Cardiac muscle cell (in vitro differentiated cells and primary cell): ENCODE measurements around the gene NR1I2. TPM values are rescaled to one million over a fixed set of nuclear protein-coding genes. Genes with fewer than 3 reads are reported as not detected.

ENCODE experiments used
- DNase-seq, 2 donors: peaks; one replicate each; pipeline versions ENCODE4 v3.0.0 to v3.0.0-alpha.2; 2010 to 2017; ENCODE audit warnings: low read depth in 1 of 2, low spot score in 1 of 2
- H3K27ac ChIP-seq: fragments of 200-600 bp; sonication (generic); 2 replicates; pipeline ENCODE4 v1.5.1; 2016
- H3K27me3 ChIP-seq: fragments of 200-600 bp; sonication (generic); 2 replicates; pipeline ENCODE4 v1.6.0; 2016; ENCODE audit warnings: control low read depth
- H3K36me3 ChIP-seq: fragments of 200-600 bp; sonication (generic); 2 replicates; pipeline ENCODE4 v1.5.1; 2016; ENCODE audit warnings: control low read depth
- H3K4me1 ChIP-seq: fragments of 200-600 bp; sonication (generic); 2 replicates; pipeline ENCODE4 v1.8.1; 2017; ENCODE audit warnings: low read depth, mild to moderate bottlenecking, mixed run types
- H3K4me3 ChIP-seq: fragments of 200-600 bp; sonication (generic); 2 replicates; pipeline ENCODE4 v1.5.1; 2016; ENCODE audit warnings: mild to moderate bottlenecking
- H3K9me3 ChIP-seq: fragments of 200-600 bp; sonication (generic); 2 replicates; pipeline ENCODE4 v1.5.1; 2017; ENCODE audit warnings: low read depth, mild to moderate bottlenecking, control low read depth
- CTCF ChIP-seq: IDR thresholded peaks from 2 replicates; pipeline ENCODE4 v1.5.1; 2012; ENCODE audit warnings: low read depth, mild to moderate bottlenecking, low read length
- polyA plus RNA-seq: library from polyadenylated mRNA; unstranded; fragments of >200 nt; fragmentation: Nextera tagmentation; extraction: Ambion mirVana; gene quantifications from 2 replicates; pipeline ENCODE4 v1.2.1, GENCODE V29; 2016
- total RNA-seq: library from RNA; depleted of rRNA; stranded (reverse); fragments of >200 nt; gene quantifications from 2 replicates; pipeline ENCODE4 v1.2.3, GENCODE V29; 2016

NR1I2 gene
- total and polyA plus RNA-seq, 2 experiments from 2014 or later, result 0.06 TPM; not detected in 1

GRCh38 chr3:119829420-119829819, 47.5 kb downstream of the NR1I2 start:
- Histone ChIP-seq H3K9me3 (no peaks in the 10 kb centered on the region), H3K27ac (no peak overlapping the region), H3K4me1 (no peaks in the 10 kb centered on the region), H3K4me3 (no peak overlapping the region), H3K27me3 (no peaks in the 10 kb centered on the region), H3K36me3 (peaks cover 4% of the 10 kb centered on the region)
- no peak for TF ChIP-seq CTCF
- no peak for DNase-seq

GRCh38 chr3:119831022-119831421, 49.1 kb downstream of the NR1I2 start:
- no peaks in the 10 kb centered on the region for H3K4me1 ChIP-seq
- TF ChIP-seq CTCF, result peak; percentile 29
- DNase-seq, result peak in 1 of 2 donors; percentile 20
- no peaks in the 10 kb centered on the region for H3K27me3 ChIP-seq
- no peaks in the 10 kb centered on the region for H3K36me3 ChIP-seq
- H3K27ac ChIP-seq, result no peak overlapping the region
- no peak overlapping the region for H3K4me3 ChIP-seq
- no peaks in the 10 kb centered on the region for H3K9me3 ChIP-seq

GRCh38 chr3:119831941-119832371, 50.1 kb downstream of the NR1I2 start:
- no peak for DNase-seq
- Histone ChIP-seq H3K27ac (no peak overlapping the region), H3K9me3 (no peaks in the 10 kb centered on the region), H3K27me3 (no peaks in the 10 kb centered on the region), H3K4me1 (no peaks in the 10 kb centered on the region), H3K4me3 (no peak overlapping the region), H3K36me3 (no peaks in the 10 kb centered on the region)
- no peak for TF ChIP-seq CTCF

- H3K9me3 ChIP-seq, result no peaks in the 10 kb centered on the region
- DNase-seq, result no peak
- TF ChIP-seq CTCF, result no peak
- no peak overlapping the region for H3K4me3 ChIP-seq
- H3K4me1 ChIP-seq, result no peaks in the 10 kb centered on the region
- no peaks in the 10 kb centered on the region for H3K27me3 ChIP-seq
- no peak overlapping the region for H3K27ac ChIP-seq
- peaks cover 3% of the 10 kb centered on the region for H3K36me3 ChIP-seq
Measured at GRCh38 chr3:119834754-119835370, 53.0 kb downstream of the NR1I2 start.

GRCh38 chr3:119835556-119835955, 53.7 kb downstream of the NR1I2 start:
- Histone ChIP-seq H3K9me3 (no peaks in the 10 kb centered on the region), H3K4me3 (no peak overlapping the region), H3K27me3 (no peaks in the 10 kb centered on the region), H3K36me3 (peaks cover 3% of the 10 kb centered on the region), H3K27ac (no peak overlapping the region), H3K4me1 (no peaks in the 10 kb centered on the region)
- DNase-seq, result no peak
- no peak for TF ChIP-seq CTCF
